Panc1 (cell line): ENCODE measurements around the gene FKBP4.

Experiments
- POLR2AphosphoS5 ChIP-seq: IDR thresholded peaks from 2 replicates; pipeline ENCODE4 v1.6.1; 2012; ENCODE audit warnings: mild to moderate bottlenecking, low read depth, low read length, moderate library complexity
- SIN3A ChIP-seq: IDR thresholded peaks from 2 replicates; pipeline ENCODE4 v1.6.1; 2012; ENCODE audit warnings: low read depth, mild to moderate bottlenecking, low read length, moderate library complexity, borderline replicate concordance; ENCODE audit not compliant: insufficient read depth
- TCF7L2 ChIP-seq: IDR thresholded peaks from 2 replicates; pipeline ENCODE4 v1.6.1; 2011; ENCODE audit warnings: mild to moderate bottlenecking, low read depth, low read length, inconsistent platforms
- TF ChIP-seq, protein P1 (sequence below): fragments of 450-650 bp; IDR thresholded peaks from 2 replicates; pipeline ENCODE4 v1.5.1; 2017; ENCODE audit warnings: mild to moderate bottlenecking
- TF ChIP-seq, protein P2 (sequence below), 2 experiments: IDR thresholded peaks; 2 replicates each; pipeline ENCODE4 v1.6.1; 2011 to 2012; ENCODE audit warnings: low read depth in 2 of 2, control low read depth in 1 of 2, low read length in 1 of 2, mild to moderate bottlenecking in 1 of 2, moderate library complexity in 1 of 2; ENCODE audit not compliant: insufficient read depth in 1 of 2

DNA sequence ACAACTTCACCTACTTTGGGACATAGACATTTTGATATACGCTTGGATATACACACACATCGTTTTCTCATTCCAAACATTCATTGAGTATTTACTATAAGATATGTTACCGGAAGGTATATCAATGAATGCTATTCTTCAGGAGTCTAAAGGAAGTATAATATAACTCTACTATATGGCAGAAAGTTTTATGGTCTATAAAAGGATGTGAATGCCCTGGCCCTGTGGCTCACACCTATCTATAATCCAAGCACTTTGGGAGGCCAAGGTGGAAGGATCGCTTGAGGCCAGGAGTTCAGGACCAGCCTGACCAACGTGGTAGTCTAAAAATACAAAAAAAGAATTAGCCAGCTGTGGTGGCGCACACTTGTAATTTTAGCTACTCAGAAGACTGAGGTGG is 34.5 kb downstream of the FKBP4 start:
- no peak for TF ChIP-seq TCF7L2
- TF ChIP-seq, protein P1, sequence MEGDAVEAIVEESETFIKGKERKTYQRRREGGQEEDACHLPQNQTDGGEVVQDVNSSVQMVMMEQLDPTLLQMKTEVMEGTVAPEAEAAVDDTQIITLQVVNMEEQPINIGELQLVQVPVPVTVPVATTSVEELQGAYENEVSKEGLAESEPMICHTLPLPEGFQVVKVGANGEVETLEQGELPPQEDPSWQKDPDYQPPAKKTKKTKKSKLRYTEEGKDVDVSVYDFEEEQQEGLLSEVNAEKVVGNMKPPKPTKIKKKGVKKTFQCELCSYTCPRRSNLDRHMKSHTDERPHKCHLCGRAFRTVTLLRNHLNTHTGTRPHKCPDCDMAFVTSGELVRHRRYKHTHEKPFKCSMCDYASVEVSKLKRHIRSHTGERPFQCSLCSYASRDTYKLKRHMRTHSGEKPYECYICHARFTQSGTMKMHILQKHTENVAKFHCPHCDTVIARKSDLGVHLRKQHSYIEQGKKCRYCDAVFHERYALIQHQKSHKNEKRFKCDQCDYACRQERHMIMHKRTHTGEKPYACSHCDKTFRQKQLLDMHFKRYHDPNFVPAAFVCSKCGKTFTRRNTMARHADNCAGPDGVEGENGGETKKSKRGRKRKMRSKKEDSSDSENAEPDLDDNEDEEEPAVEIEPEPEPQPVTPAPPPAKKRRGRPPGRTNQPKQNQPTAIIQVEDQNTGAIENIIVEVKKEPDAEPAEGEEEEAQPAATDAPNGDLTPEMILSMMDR: no peak
- no peak for TF ChIP-seq POLR2AphosphoS5
- no peak for TF ChIP-seq SIN3A
- TF ChIP-seq, protein P2, sequence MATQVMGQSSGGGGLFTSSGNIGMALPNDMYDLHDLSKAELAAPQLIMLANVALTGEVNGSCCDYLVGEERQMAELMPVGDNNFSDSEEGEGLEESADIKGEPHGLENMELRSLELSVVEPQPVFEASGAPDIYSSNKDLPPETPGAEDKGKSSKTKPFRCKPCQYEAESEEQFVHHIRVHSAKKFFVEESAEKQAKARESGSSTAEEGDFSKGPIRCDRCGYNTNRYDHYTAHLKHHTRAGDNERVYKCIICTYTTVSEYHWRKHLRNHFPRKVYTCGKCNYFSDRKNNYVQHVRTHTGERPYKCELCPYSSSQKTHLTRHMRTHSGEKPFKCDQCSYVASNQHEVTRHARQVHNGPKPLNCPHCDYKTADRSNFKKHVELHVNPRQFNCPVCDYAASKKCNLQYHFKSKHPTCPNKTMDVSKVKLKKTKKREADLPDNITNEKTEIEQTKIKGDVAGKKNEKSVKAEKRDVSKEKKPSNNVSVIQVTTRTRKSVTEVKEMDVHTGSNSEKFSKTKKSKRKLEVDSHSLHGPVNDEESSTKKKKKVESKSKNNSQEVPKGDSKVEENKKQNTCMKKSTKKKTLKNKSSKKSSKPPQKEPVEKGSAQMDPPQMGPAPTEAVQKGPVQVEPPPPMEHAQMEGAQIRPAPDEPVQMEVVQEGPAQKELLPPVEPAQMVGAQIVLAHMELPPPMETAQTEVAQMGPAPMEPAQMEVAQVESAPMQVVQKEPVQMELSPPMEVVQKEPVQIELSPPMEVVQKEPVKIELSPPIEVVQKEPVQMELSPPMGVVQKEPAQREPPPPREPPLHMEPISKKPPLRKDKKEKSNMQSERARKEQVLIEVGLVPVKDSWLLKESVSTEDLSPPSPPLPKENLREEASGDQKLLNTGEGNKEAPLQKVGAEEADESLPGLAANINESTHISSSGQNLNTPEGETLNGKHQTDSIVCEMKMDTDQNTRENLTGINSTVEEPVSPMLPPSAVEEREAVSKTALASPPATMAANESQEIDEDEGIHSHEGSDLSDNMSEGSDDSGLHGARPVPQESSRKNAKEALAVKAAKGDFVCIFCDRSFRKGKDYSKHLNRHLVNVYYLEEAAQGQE (IDR thresholded peaks at IDR 0.05; ENCODE audit: insufficient read depth in 1 of 2, low read depth in 2 of 2, low read length in 1 of 2): no peak
